GM23248 (cell line): ENCODE measurements around the gene CXADR. TPM values are rescaled to one million over a fixed set of nuclear protein-coding genes. Genes with fewer than 3 reads are reported as not detected.

ENCODE experiments used
- DNase-seq: peaks from one replicate; pipeline ENCODE4 v3.0.0-alpha.2; 2015
- H2AFZ ChIP-seq: fragments of 200-600 bp; sonication (generic); 2 replicates; pipeline ENCODE4 v1.6.1; 2016; ENCODE audit warnings: antibody characterized with exemption
- H3F3A ChIP-seq: fragments of 200-600 bp; sonication (generic); 2 replicates; pipeline ENCODE4 v1.6.1; 2016; ENCODE audit warnings: mild to moderate bottlenecking, antibody characterized with exemption, mixed run types; ENCODE audit not compliant: insufficient read depth
- H3K27ac ChIP-seq: fragments of 200-600 bp; sonication (generic); 2 replicates; pipeline ENCODE4 v1.5.1; 2016; ENCODE audit warnings: mild to moderate bottlenecking
- H3K27me3 ChIP-seq: fragments of 200-600 bp; sonication (generic); replicated peaks from 2 replicates; pipeline ENCODE4 v1.6.1; 2016; ENCODE audit warnings: mild to moderate bottlenecking; ENCODE audit not compliant: insufficient read depth
- H3K36me3 ChIP-seq: fragments of 200-600 bp; sonication (generic); 2 replicates; pipeline ENCODE4 v1.6.1; 2016; ENCODE audit warnings: low read depth, mild to moderate bottlenecking
- H3K4me1 ChIP-seq: fragments of 200-600 bp; sonication (generic); 2 replicates; pipeline ENCODE4 v1.6.1; 2016; ENCODE audit warnings: mild to moderate bottlenecking; ENCODE audit not compliant: insufficient read depth
- H3K4me2 ChIP-seq: fragments of 200-600 bp; sonication (generic); one replicate; pipeline ENCODE4 v1.6.1; 2016; ENCODE audit warnings: mild to moderate bottlenecking; ENCODE audit not compliant: unreplicated experiment
- H3K4me3 ChIP-seq: fragments of 200-600 bp; sonication (generic); 2 replicates; pipeline ENCODE4 v1.5.1; 2016; ENCODE audit warnings: mild to moderate bottlenecking
- H3K79me2 ChIP-seq: fragments of 200-600 bp; sonication (generic); 2 replicates; pipeline ENCODE4 v1.6.1; 2016; ENCODE audit warnings: mild to moderate bottlenecking; ENCODE audit not compliant: insufficient read depth
- H3K9ac ChIP-seq: fragments of 200-600 bp; sonication (generic); 2 replicates; pipeline ENCODE4 v1.6.1; 2016; ENCODE audit warnings: mild to moderate bottlenecking
- H3K9me2 ChIP-seq: fragments of 200-600 bp; sonication (generic); 2 replicates; pipeline ENCODE4 v1.6.1; 2016; ENCODE audit warnings: mixed run types, mild to moderate bottlenecking, moderate library complexity; ENCODE audit not compliant: insufficient read depth
- H3K9me3 ChIP-seq: fragments of 200-600 bp; sonication (generic); one replicate; pipeline ENCODE4 v1.6.1; 2017; ENCODE audit warnings: low read depth
- H4K20me1 ChIP-seq: fragments of 200-600 bp; sonication (generic); 2 replicates; pipeline ENCODE4 v1.6.0; 2016; ENCODE audit not compliant: insufficient read depth
- EZH2 ChIP-seq: fragments of 200-600 bp; sonication (generic); IDR thresholded peaks from 2 replicates; pipeline ENCODE4 v1.6.1; 2018; ENCODE audit warnings: antibody characterized with exemption, mild to moderate bottlenecking; ENCODE audit not compliant: insufficient read depth, poor library complexity, severe bottlenecking
- EZH2phosphoT487 ChIP-seq: fragments of 200-600 bp; sonication (generic); IDR thresholded peaks from 2 replicates; pipeline ENCODE4 v1.6.1; 2018; ENCODE audit warnings: antibody characterized with exemption, moderate library complexity, mild to moderate bottlenecking, low read depth; ENCODE audit not compliant: insufficient read depth
- WGBS, 2 experiments: methylation state at CpG; one replicate each; pipeline ENCODE4 v1.1.6; 2015 to 2017; ENCODE audit warnings: low lambda C conversion rate in 2 of 2, low coverage in 1 of 2; ENCODE audit errors: missing lambda C conversion rate in 2 of 2; 5-methylcytosine and 5-hydroxymethylcytosine counted together
- in situ Hi-C: fragments of 300-500 bp; cut with MboI; formaldehyde crosslinking; loops from 2 replicates; pipeline ENCODE4 v1.15.0; 2020
- polyA plus RNA-seq: library from polyadenylated mRNA; unstranded; fragments of >200 nt; fragmentation: Nextera tagmentation; extraction: Ambion mirVana; gene quantifications from 2 replicates; pipeline ENCODE4 v1.2.1, GENCODE V29; 2016
- total RNA-seq: library from RNA; depleted of rRNA; stranded (reverse); fragments of >200 nt; shearing (Covaris generic); gene quantifications from 2 replicates; pipeline ENCODE4 v1.2.3, GENCODE V29; 2014

CXADR gene
- total and polyA plus RNA-seq, 2 experiments from 2014 or later = 0.23 TPM; not detected in 1

DNA sequence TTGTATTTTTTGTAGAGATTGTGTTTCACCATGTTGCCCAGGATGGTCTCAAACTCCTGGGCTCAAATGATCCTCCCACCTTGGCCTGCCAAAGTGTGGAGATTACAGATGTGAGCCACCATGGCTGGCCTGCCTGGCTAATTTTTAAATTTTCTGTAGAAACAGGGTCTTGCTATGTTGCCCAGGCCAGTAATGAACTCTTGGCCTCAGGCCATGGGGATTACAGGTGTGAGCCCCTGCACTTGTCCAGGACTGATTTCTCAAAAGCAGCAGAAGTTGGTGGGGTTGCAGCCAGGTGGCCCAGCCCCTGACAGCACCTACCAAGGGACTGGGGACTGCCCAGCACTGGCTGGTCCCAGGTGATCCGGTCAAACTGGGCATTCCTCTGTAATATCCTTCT lies 44.1 kb upstream of the CXADR start:
- no peak overlapping the region for H3K9ac ChIP-seq
- H3K27me3 ChIP-seq = no peaks in the 10 kb centered on the region
- H3K9me2 ChIP-seq = no peaks in the 10 kb centered on the region
- TF ChIP-seq EZH2phosphoT487 (no peak), EZH2 (no peak)
- H4K20me1 ChIP-seq = no peaks in the 10 kb centered on the region
- H3K4me1 ChIP-seq = peaks cover 6% of the 10 kb centered on the region; the same call in 1 of the 2 replicates
- H2AFZ ChIP-seq = no peak overlapping the region
- WGBS, 2 experiments = 92 to 95% methylated on average over 1 of the region's 1 CpG
- no peaks in the 10 kb centered on the region for H3F3A ChIP-seq
- no peak for DNase-seq
- H3K4me3 ChIP-seq = no peak overlapping the region
- in situ Hi-C loops = no loop called here
- no peaks in the 10 kb centered on the region for H3K9me3 ChIP-seq
- H3K27ac ChIP-seq = no peak overlapping the region
- no peaks in the 10 kb centered on the region for H3K36me3 ChIP-seq
- H3K4me2 ChIP-seq = no peak overlapping the region
- no peaks in the 10 kb centered on the region for H3K79me2 ChIP-seq

DNA sequence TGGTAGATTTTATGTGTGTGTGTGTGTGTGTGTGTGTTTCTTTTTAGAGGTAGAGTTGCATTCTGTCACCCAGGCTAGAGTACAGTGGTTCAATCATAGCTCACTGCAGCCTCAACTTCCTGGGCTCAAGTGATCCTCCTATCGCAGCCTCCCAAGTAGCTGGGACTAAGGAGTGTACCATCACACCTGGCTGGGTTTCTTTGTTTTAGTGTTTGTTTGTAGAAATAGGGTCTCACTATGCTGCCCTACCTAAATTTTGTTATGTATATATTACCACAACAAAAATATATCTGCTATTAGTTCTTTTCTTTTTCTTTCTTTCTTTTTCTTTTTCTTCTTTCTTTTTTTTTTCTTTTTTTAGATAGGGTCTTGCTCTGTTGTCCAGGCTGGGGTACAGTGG lies 43.1 kb upstream of the CXADR start:
- H3K4me3 ChIP-seq = no peak overlapping the region
- no peaks in the 10 kb centered on the region for H3F3A ChIP-seq
- no peaks in the 10 kb centered on the region for H3K9me2 ChIP-seq
- in situ Hi-C loops = no loop called here
- no peak overlapping the region for H2AFZ ChIP-seq
- no peak for TF ChIP-seq EZH2
- no peak for TF ChIP-seq EZH2phosphoT487
- H3K79me2 ChIP-seq = no peaks in the 10 kb centered on the region
- H3K27me3 ChIP-seq = no peaks in the 10 kb centered on the region
- H4K20me1 ChIP-seq = no peaks in the 10 kb centered on the region
- no peak overlapping the region for H3K4me2 ChIP-seq
- WGBS, 2 experiments = 94 to 95% methylated on average over 1 of the region's 1 CpG
- no peak overlapping the region for H3K27ac ChIP-seq
- no peak overlapping the region for H3K9ac ChIP-seq
- no peaks in the 10 kb centered on the region for H3K9me3 ChIP-seq
- peaks cover 3% of the 10 kb centered on the region; the same call in 1 of the 2 replicates for H3K4me1 ChIP-seq
- no peaks in the 10 kb centered on the region for H3K36me3 ChIP-seq
- DNase-seq = no peak

DNA sequence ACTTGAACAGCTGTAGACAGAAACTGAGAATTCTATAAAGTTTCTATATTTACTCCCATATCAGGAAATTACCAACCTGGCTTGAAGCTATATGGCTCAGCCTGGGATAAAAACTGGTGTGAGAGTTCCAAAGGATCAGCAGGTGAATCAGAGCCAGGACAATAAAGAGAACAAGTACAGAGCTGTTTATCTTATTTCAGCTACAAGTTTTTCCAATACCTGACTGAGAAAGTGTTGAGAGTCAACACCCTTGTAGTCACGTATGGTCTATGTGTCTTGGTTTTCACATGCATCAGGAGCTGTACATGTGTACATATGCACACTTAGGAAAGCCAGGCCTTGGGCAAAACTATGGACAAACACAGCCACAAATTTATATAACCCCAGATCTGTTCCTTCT lies 40.7 kb upstream of the CXADR start:
- no peak for TF ChIP-seq EZH2
- no peak for TF ChIP-seq EZH2phosphoT487
- no peak for DNase-seq
- Histone ChIP-seq H3K9ac (no peak overlapping the region), H3F3A (no peaks in the 10 kb centered on the region), H3K36me3 (no peaks in the 10 kb centered on the region), H3K4me1 (no peaks in the 10 kb centered on the region), H2AFZ (no peak overlapping the region), H3K4me2 (no peak overlapping the region), H3K9me3 (no peaks in the 10 kb centered on the region), H3K4me3 (no peak overlapping the region), H3K27me3 (no peaks in the 10 kb centered on the region), H4K20me1 (no peaks in the 10 kb centered on the region), H3K9me2 (no peaks in the 10 kb centered on the region), H3K79me2 (no peaks in the 10 kb centered on the region), H3K27ac (no peak overlapping the region)
- 97 to 100% methylated on average over 1 of the region's 1 CpG for WGBS, 2 experiments
- in situ Hi-C loops = no loop called here

DNA sequence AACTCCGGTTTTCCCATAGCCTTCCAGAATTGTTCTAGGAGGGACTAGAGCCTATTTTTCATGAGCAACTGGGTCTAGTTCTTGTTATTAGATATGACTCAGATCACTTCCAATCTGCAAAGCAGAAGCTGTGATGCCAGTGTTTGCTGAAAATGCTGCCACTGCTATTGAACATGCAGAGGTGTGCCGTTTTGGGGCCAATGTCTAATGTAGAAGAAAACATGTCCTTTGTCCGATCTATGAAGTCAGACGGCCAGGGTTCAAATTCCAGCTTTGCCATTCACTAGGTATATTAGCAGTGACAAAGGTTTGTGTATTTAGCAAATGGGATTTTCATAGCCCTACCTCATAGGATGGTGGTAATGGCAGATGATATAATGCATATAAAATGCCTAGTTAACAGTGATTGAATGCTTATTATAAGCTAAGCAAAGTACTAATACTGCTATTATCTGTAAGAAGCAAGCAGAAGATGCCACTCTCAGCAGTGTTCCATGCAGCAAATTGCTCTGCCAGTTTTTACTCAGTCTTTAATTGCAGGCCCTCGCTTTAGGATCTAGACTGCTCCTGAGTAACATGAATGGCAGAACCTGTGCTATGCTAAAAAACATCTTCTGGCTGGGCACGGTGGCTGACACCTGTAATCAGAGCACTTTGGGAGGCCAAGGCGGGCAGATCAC lies 40.1 kb upstream of the CXADR start:
- no peaks in the 10 kb centered on the region for H3K79me2 ChIP-seq
- H3K4me3 ChIP-seq = no peak overlapping the region
- no peaks in the 10 kb centered on the region for H3K36me3 ChIP-seq
- no peaks in the 10 kb centered on the region for H3K9me3 ChIP-seq
- H3K4me2 ChIP-seq = no peak overlapping the region
- no peaks in the 10 kb centered on the region for H4K20me1 ChIP-seq
- WGBS, 2 experiments = 81 to 84% methylated on average over 7 of the region's 7 CpGs
- no peak overlapping the region for H3K27ac ChIP-seq
- H3K9me2 ChIP-seq = no peaks in the 10 kb centered on the region
- H2AFZ ChIP-seq = no peak overlapping the region
- in situ Hi-C loops = no loop called here
- no peaks in the 10 kb centered on the region for H3K4me1 ChIP-seq
- no peaks in the 10 kb centered on the region for H3K27me3 ChIP-seq
- DNase-seq = no peak
- no peaks in the 10 kb centered on the region for H3F3A ChIP-seq
- TF ChIP-seq EZH2 (no peak), EZH2phosphoT487 (no peak)
- H3K9ac ChIP-seq = no peak overlapping the region
